GM19023 (cell line): Measurements from ENCODE around the gene TGFBR3.

Experiments
- ATAC-seq: cut with Tn5 transposase; IDR thresholded peaks from one replicate; pipeline ENCODE4 v1.9.1; 2021; ENCODE audit warnings: mild to moderate bottlenecking, moderate library complexity; ENCODE audit not compliant: unreplicated experiment

The TGFBR3 gene

DNA sequence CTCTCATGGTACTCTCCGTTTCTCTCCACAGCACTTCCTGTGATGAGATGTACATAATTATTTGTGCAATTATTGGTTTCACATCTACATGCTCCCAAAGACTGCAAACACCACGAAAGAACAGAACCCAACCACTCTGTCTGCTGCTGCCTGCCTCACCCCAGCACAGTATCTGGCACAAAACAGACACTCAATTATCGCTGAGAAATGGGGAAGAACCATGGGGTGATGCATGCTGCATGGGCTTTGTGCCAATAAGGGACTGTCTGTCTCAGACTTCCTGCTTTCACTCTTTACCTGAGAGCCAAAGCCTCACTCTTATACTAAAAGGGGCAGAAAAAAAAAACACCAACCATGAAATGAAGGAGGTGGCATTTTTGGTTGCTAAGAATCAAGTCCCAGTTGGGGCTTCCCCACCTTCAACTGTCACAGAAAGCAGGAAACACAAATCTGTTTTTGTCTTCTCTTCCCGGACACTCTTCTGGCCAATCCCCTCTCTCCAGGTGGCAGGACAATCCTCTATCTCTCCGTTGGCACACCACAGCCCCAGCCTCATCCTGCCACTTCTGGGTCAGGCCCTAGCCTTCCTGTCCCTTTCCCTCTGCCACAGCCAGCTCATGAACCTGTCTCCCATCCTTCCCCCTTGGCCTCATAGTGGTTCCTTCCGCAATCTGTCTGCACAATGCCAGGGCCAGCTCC is 82.0 kb downstream of the TGFBR3 start:
- ATAC-seq, result peak; percentile 82

DNA sequence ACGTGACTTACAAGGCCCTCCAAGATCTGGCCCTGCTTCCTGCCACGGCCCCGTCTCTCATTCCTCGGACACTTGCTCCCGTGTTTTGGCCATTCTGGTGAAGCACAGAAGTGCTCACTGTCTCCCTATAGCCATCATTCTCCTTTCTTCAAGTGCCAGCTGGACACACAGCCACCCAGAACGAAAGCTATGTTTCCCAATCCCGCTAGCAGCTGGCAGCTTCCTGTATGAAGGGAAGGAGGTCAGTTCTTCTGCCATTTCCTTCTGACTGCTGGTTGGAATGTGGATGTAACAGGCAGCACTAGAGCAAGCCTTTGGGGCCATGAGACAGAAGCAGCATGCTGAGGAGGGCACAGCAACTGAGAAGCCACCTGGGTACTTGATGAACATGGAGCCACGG is 82.8 kb downstream of the TGFBR3 start:
- ATAC-seq, result no peak

- no peak for ATAC-seq
Measured at GRCh38 chr1:91801496-91802115, 84.3 kb downstream of the TGFBR3 start.

GRCh38 chr1:91799863-91800262 is 86.1 kb downstream of the TGFBR3 start:
- ATAC-seq, result no peak

GRCh38 chr1:91799159-91799558 is 86.8 kb downstream of the TGFBR3 start:
- ATAC-seq, result no peak

DNA sequence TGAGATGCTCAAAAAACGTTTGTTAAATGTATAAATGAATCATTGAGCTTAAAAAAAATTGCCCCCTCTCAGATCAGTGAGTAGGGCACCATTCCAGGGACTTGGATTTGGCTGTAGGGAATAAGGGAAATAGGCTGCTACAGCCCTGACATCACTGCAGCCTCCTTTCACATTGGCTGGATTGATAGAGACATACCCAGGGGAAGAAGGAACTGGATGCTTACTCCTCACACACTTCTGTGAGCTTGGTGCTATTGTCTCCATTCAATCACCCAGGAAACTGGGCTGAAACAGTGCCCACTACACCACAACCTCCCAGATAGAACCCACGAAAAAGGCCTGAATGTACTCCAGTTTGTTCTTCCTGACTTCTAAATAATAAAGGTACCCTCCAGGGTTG is 87.2 kb downstream of the TGFBR3 start:
- no peak for ATAC-seq

GRCh38 chr1:91798241-91798648 is 87.7 kb downstream of the TGFBR3 start:
- no peak for ATAC-seq

DNA sequence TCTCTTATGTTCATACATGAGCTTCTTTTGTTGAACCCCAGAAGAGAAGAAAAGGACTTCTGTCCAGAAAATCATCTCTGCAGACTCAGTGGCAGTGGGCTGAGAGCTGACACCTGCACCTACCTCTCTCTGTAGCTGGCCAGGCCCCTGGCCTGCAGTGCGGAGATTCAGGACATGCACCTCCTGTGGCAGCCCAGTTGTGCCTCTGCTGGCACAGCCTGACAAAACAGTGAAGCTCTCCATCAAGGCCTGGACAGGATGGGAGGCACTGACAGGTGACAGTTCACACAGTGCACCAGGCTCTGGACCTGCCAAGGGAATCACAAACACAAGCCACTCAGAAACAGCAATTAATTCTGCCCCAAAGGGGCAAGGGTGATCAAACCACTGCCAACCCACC is 88.8 kb downstream of the TGFBR3 start:
- ATAC-seq, result no peak

DNA sequence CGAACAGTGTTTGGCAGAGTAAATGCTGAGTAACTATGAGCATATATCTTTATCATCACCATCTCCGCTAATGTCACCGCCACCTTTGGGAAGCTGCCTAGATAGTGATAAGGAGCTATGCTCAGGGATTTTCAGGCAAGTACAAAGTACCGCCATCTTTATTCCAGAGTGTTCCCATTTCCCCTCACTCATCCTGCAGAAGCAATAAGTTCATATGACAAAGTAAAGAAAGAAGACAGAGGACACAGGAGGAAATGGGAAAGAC is 89.6 kb downstream of the TGFBR3 start:
- ATAC-seq, result no peak

DNA sequence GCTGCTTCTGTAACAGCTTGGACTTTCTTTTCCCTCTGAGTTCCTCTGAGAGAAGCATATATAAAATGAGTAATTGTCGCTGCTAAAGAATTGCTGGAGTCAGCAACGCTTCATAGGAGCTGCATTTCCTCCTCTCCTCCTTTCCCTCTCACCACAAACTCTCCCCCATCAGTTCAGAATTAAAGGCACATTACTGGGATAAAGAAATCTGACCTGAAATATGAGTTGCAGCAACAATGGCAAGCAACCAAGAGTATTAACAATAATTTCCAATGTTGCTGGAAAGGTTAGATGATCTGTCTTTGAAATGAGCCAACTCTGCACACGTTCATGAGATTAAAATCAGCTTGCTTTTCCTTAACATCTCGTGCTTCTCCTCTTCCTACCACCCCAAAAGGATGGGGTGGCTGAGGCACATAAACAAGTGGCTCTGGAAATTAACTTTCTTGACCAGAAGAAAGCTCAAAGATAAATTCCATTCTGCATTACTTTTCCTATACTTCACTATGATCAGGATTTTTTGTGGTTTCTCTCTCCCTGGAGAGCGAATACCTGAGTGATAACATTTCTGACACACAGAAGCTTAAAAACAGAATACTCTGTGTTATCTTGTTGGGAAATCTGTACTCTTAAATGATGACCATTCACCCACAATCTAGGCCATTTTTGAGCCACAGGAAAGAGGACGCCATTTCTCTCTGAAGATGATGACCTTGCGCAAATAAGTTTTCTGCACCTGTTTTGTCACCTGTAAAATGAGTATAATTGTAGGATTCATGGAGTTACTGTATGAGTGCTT is 90.2 kb downstream of the TGFBR3 start:
- ATAC-seq, result no peak

DNA sequence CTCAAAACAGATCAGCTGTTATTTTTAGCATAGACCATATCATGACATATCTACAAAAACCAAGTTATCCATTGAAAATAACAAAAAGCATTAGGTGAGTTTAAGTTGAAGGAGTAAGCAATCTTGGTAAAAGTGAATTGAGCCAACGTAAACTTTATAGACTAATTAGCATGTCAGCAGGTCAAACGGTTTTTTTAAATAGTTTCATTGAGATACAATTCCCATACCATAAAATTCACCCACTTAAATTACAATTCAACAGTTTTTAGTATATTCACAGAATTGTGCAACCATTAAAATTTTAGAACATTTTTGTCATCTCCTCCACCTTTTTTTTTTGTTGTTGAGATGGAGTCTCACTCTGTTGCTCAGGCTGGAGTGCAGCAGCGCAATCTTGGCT is 92.1 kb downstream of the TGFBR3 start:
- no peak for ATAC-seq

- ATAC-seq, result no peak
Measured at GRCh38 chr1:91793189-91793588, 92.8 kb downstream of the TGFBR3 start.

GRCh38 chr1:91792489-91793071 is 93.4 kb downstream of the TGFBR3 start:
- no peak for ATAC-seq

DNA sequence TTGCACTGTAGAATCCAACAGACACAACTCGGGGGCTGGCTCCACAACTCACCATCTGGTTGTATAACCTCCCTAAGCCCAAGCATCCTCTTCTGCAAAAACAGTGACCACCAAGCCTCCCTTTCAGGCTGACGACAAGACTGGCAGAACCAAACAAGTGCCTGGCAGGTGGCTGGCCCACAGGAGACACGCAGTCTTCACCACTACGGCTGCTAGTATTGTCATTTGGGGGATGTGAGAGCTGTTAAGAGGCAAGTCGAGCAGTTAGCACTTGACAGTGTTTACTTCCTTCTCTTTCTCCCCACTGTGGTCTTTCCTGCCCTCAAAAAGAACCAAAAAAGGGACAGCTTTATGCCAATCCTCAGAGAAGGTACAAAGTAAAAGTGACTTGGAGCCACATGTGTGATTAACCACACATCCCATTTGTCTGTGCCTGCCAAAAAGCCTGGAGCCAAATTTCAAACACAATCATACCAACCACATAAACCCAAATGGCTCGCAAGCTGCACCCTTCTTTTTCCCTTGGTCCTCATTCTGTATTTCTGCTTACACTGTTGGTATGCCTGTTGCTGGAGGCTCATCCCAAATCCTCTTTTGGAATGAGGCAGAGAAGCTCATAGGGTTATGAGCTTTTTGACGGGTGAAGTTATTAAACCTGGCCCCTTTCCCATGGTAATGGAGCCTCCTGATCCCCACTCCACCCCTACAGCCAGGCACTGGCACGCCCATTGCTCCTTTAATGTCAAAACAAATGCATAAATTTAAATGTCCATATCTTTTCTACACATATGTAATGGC is 94.1 kb downstream of the TGFBR3 start:
- no peak for ATAC-seq

DNA sequence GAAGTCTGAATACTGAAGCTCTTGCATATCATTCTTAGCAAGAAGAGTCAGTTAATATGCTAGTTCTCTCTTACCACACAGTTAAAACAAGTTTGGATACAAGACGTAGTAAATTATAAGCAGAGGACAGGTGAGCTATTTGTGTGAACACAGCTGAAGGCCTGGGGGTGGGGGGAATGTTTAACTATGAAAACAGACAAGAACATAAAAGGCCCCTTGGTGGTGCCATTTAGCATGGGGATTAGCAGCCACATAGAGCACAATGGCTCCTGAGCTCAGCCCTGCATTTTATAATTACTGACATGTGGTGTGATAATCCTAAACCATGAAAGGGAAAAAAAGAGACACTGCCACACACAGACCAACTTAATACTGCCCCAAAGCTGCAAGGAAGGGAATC is 94.8 kb downstream of the TGFBR3 start:
- no peak for ATAC-seq

GRCh38 chr1:91790392-91790791 is 95.6 kb downstream of the TGFBR3 start:
- ATAC-seq, result no peak

GRCh38 chr1:91789273-91789997 is 96.5 kb downstream of the TGFBR3 start:
- ATAC-seq, result no peak

DNA sequence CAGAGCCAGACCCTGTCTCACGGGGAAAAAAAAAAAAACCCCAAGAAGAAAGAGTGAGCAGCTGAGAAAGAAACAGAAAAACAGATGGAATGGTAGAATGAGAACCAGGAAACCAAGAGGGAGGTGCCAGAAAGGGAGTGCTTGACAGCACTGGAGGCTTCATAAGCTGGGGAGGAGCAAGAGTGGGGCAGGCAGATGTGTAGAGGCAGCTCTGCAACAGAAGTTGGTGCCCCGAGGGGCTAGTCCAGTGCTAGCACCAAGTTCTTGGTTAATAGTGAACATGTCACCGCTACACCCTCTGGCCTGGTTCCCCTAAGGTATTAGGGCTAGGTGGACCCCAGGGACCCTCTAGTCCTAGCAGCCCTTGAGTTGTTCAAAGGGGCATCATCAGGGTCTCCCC is 98.0 kb downstream of the TGFBR3 start:
- no peak for ATAC-seq

- no peak for ATAC-seq
Measured at GRCh38 chr1:91784616-91785015, 101.3 kb downstream of the TGFBR3 start.

- ATAC-seq, result no peak
Measured at GRCh38 chr1:91784191-91784590, 101.8 kb downstream of the TGFBR3 start.
